ENCODE measurements around the gene MEPCE. TPM values are rescaled to one million over a fixed set of nuclear protein-coding genes. Genes with fewer than 3 reads are reported as not detected.

The MEPCE gene
- total and polyA plus RNA-seq, 2 of the 8 experiments (the other 6 are each of a cell fraction or from before 2014, with no cell fraction given): 22.8 to 48.8 TPM

DNA sequence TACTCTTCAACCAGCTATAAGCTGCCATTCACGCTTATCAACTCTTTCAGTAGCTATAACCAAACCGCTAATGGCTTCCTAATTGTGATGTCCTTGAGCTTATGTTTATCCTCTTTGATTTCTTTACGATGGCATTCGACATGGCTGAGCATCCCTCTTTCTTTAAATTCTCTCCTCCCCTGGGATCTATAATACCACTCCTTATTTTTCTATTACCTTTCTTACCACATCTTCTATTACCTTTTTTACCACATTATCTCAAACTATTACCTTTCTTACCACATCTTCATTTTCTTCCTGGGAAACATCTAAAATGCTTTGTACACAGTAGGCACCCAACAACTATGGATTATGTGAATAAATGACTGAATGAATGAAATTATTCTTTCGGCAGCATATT is 14.2 kb upstream of the MEPCE start (continued):
- TF ChIP-seq CHD7 (IDR thresholded peaks at IDR 0.05; ENCODE audit: insufficient replicate concordance, low read length): no peak
- no peak for TF ChIP-seq TAF1 (IDR thresholded peaks at IDR 0.05; ENCODE audit: low read depth, low read length)
- TF ChIP-seq SP4 (IDR thresholded peaks at IDR 0.05; ENCODE audit: low read length): no peak
- no peak for TF ChIP-seq TCF12 (IDR thresholded peaks at IDR 0.05; ENCODE audit: low read depth, low read length)
- no peak for TF ChIP-seq RXRA (IDR thresholded peaks at IDR 0.05; ENCODE audit: insufficient read depth, low read depth, low read length)
- TF ChIP-seq ZNF274 (IDR thresholded peaks at IDR 0.05; ENCODE audit: borderline replicate concordance, extremely low read depth, low read length): no peak
- no peak for TF ChIP-seq BCL11A (IDR thresholded peaks at IDR 0.05; ENCODE audit: low read depth in 2 of 2, low read length in 2 of 2)
- TF ChIP-seq JUN (IDR thresholded peaks at IDR 0.05; ENCODE audit: low read depth, low read length): no peak
- no peak for TF ChIP-seq GABPA (IDR thresholded peaks at IDR 0.05; ENCODE audit: borderline replicate concordance, insufficient read depth, low read length)
- TF ChIP-seq NANOG (IDR thresholded peaks at IDR 0.05; ENCODE audit: insufficient read depth, low read depth, low read length, poor library complexity, severe bottlenecking): no peak

Data from H1 (cell line).